Smooth muscle cell of the brain vasculature (primary cell): Measurements from ENCODE around the gene SURF1.
"Not testable (repeated sequence)": the region's sequence is repeated elsewhere in the genome, so short reads cannot be mapped to it uniquely, and the experiment has no call there.

ENCODE experiments used
- DNase-seq: peaks from one replicate; pipeline ENCODE4 v3.0.0-alpha.2; 2012; ENCODE audit warnings: low read depth, low spot score

Gene SURF1

GRCh38 chr9:133384736-133385321, 28.5 kb upstream of the SURF1 start:
- DNase-seq = no peak

- DNase-seq = no peak
Measured at GRCh38 chr9:133383438-133383837, 27.2 kb upstream of the SURF1 start.

GRCh38 chr9:133382507-133383141, 26.3 kb upstream of the SURF1 start:
- DNase-seq = no peak

GRCh38 chr9:133380734-133381133, 24.4 kb upstream of the SURF1 start:
- DNase-seq = no peak

- no peak for DNase-seq
Measured at GRCh38 chr9:133379153-133380086, 23.1 kb upstream of the SURF1 start.

GRCh38 chr9:133378408-133378962, 22.2 kb upstream of the SURF1 start:
- no peak for DNase-seq

GRCh38 chr9:133377721-133378216, 21.5 kb upstream of the SURF1 start:
- DNase-seq = no peak

GRCh38 chr9:133377280-133377679, 21.0 kb upstream of the SURF1 start:
- not testable (repeated sequence) for DNase-seq

- peak; percentile 91 for DNase-seq
Measured at GRCh38 chr9:133375724-133376654, 19.7 kb upstream of the SURF1 start, which contains the start of the genes STKLD1 and SURF4. TSS of gene STKLD1 (plus strand) at chr9:133376366. CDS start at chr9:133376474, 108 bp downstream. TSS of gene SURF4 (minus strand) at chr9:133376060. CDS start at chr9:133375969, 91 bp downstream.

GRCh38 chr9:133375116-133375723, 18.9 kb upstream of the SURF1 start:
- no peak for DNase-seq

GRCh38 chr9:133374612-133375115, 18.4 kb upstream of the SURF1 start:
- no peak for DNase-seq

GRCh38 chr9:133372144-133372543, 15.9 kb upstream of the SURF1 start:
- DNase-seq = no peak

GRCh38 chr9:133371261-133371711, 15.0 kb upstream of the SURF1 start:
- DNase-seq = no peak

- no peak for DNase-seq
Measured at GRCh38 chr9:133370685-133371084, 14.4 kb upstream of the SURF1 start.

- no peak for DNase-seq
Measured at GRCh38 chr9:133369933-133370332, 13.6 kb upstream of the SURF1 start.

- DNase-seq = no peak
Measured at GRCh38 chr9:133369422-133369821, 13.1 kb upstream of the SURF1 start.

GRCh38 chr9:133368249-133368881, 12.1 kb upstream of the SURF1 start:
- no peak for DNase-seq

GRCh38 chr9:133367778-133368177, 11.5 kb upstream of the SURF1 start:
- no peak for DNase-seq

- no peak for DNase-seq
Measured at GRCh38 chr9:133367221-133367620, 10.9 kb upstream of the SURF1 start.
